MM.1S (cell line): ENCODE results near the gene ARFGEF3.

ENCODE experiments used
- EZH2 ChIP-seq: fragments of 300-600 bp; sonication (generic); optimal IDR thresholded peaks from 2 replicates; pipeline ENCODE3; 2017; ENCODE audit warnings: low read depth, mild to moderate bottlenecking, antibody characterized with exemption, low read length, mixed read lengths
- TF ChIP-seq, protein P1 (sequence below): fragments of 300-600 bp; sonication (generic); IDR thresholded peaks from 2 replicates; pipeline ENCODE4 v1.5.1; 2016; ENCODE audit warnings: antibody characterized with exemption, low read length, mixed read lengths

DNA sequence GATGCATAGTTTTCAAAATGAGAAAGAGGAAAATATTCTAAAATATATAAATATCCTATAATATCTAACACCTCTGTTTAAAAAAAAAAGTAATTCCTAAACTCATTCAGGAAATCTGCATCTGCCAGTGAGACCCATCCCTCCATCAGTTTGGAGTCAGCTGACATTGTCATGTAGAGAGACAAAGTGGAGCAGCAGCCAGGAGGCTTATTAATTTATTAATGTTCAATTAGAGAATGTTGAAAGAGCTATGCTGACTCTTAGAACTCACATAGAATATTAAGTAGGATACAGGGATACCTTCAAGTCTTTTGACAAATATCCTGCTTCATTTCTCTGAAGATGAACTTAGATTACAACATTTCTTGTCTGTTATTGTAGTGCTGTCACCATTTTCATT is 41.8 kb upstream of the ARFGEF3 start:
- TF ChIP-seq, protein P1, sequence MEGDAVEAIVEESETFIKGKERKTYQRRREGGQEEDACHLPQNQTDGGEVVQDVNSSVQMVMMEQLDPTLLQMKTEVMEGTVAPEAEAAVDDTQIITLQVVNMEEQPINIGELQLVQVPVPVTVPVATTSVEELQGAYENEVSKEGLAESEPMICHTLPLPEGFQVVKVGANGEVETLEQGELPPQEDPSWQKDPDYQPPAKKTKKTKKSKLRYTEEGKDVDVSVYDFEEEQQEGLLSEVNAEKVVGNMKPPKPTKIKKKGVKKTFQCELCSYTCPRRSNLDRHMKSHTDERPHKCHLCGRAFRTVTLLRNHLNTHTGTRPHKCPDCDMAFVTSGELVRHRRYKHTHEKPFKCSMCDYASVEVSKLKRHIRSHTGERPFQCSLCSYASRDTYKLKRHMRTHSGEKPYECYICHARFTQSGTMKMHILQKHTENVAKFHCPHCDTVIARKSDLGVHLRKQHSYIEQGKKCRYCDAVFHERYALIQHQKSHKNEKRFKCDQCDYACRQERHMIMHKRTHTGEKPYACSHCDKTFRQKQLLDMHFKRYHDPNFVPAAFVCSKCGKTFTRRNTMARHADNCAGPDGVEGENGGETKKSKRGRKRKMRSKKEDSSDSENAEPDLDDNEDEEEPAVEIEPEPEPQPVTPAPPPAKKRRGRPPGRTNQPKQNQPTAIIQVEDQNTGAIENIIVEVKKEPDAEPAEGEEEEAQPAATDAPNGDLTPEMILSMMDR, result no peak
- TF ChIP-seq EZH2, result no peak
